MV-4-11 (cell line): ENCODE data around the gene ERO1B.
"Not testable (repeated sequence)": the region's sequence is repeated elsewhere in the genome, so short reads cannot be mapped to it uniquely, and the experiment has no call there.

Source experiments
- DNase-seq: peaks from one replicate; lab custom pipeline; 2025; lab: John Stamatoyannopoulos, UW

ERO1B gene

GRCh38 chr1:236251587-236251986 lies 30.2 kb downstream of the ERO1B start:
- DNase-seq, result no peak

DNA sequence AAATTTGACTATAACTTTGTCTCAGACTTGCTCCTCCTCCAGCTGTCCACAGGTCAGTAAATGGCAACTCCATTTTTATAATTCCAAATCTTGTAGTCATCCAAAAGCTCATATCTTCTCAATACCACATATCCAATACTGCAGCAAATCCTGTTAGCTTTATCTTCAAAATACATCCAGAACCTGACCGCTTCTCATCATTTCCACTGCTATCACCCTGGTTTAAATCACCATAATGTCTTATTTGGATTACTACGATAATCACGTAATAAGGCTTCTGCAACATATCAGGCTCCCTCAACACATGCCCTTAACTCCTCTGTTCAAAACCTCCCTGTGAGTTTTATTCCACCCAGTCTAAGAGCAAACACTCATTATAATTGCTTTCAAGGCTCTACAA lies 34.5 kb downstream of the ERO1B start:
- DNase-seq, result no peak

DNA sequence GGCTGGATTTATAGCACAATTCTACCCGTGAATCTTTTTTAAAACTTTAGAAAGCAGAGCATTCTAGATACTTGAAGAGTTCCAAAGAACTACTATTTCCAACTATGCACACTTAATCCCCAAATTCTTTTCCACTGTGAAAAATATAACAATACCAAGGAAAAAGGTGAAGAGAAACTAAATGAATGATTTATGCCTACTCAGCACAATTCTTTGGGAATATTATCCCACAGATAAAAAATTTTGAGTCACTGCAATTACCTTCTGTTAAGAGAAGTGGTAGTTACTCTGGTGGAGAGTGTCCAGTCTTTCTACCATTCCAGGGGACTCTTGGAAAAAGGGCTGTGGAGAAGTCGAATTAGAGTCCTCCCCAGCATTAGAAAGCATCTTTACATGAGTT lies 39.2 kb downstream of the ERO1B start:
- no peak for DNase-seq

GRCh38 chr1:236240675-236241074 lies 41.1 kb downstream of the ERO1B start:
- DNase-seq, result no peak

- DNase-seq, result no peak
Measured at GRCh38 chr1:236239092-236239585, 42.6 kb downstream of the ERO1B start.

- no peak for DNase-seq
Measured at GRCh38 chr1:236235116-236235515, 46.6 kb downstream of the ERO1B start.

DNA sequence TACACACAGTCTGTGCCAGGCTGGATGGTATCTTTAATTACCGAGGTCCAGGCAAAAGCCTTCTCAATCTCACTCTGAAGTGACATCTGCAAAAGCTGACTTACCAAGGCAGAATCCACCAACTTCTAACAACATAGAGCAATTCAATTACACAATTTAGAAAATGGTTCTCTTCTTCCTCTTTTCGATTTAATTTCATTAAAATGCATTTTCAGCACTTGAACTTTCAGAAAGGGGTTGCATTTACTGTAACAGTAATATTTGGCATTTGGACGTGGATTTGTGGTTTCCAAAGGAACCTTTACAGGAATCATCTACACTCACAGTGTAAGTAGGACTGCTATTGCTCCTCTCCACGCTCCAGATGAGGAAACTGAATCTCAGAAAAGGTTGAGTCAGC lies 53.3 kb downstream of the ERO1B start:
- peak; percentile 72 for DNase-seq

GRCh38 chr1:236222632-236223031 lies 59.1 kb downstream of the ERO1B start:
- DNase-seq, result peak; percentile 14

- no peak for DNase-seq
Measured at GRCh38 chr1:236220473-236220872, 61.3 kb downstream of the ERO1B start.

- DNase-seq, result no peak
Measured at GRCh38 chr1:236214761-236215160, 67.0 kb downstream of the ERO1B start.

DNA sequence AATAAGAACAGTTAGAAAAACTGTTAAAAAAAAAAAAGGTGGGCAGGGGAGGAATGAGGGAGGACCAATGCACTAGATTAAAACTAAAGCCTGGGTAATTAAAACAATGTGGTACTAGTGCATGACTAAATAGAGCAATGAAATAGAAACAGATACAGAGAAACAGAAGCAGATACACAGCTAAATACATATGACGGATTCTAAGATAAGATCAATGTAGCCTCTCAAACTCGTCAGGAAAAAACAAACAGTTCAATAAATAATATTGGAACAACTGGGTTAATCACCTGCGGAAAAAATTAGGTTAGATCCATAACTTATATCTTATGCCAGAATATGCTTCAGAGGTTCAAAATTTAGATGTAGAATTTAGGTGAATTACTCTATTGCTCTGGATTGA lies 68.2 kb downstream of the ERO1B start:
- DNase-seq, result no peak

GRCh38 chr1:236211815-236212214 lies 69.9 kb downstream of the ERO1B start:
- DNase-seq, result no peak

DNA sequence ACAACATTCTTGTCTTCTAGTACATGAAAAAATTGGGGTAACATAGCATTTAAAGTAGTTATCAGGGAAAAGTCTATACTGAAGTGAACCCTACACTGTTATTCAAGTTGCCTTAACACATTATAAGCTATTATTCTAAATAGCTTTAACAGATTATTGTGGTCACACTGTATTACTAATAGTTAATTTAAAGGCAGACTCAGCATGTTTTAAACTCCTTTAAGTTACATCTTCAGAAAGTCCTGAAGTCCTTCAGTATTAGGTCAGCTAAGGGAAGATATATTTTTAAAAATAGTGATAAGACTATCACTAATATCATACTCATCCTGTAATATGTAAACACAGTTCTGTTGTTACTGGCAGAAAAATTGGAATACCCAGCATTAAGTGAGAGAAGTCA lies 72.0 kb downstream of the ERO1B start:
- no peak for DNase-seq

DNA sequence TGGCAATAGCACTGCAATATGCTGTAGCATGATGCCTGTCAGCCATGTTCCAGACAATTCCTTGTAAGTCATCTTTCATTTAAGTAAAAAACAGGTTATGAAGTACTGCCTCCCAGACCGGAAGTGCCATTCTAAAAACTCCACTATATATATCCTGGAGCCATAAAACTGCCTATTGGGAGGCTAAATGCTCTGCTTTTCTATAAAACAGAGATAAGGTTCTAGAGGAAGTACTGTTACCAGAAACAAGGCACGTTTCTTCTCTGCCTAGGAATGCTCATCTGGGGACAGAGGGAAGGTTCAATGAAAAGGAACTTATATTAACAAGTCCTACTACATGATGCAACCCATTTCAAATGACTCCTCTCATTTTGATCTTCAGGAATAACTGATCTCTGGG lies 72.6 kb downstream of the ERO1B start:
- no peak for DNase-seq

DNA sequence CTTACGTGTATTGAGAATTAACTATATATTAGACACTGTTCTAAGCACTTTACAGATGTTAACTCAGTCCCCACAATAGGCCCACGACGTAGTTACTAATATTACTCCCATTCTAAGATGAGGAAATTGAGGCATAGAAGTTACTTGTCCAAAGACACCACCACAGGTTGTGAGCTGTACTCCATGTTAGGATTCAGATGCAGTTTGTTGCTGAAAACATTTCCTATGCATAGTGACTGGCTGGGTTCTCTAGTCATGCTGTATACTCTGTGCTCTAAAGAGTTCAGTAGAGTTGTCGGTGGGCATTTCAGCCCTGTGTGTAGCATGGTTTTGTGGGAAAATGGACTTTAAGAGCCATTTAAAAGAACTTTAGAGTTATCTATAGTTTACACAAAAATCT lies 74.2 kb downstream of the ERO1B start:
- no peak for DNase-seq

- no peak for DNase-seq
Measured at GRCh38 chr1:236207121-236207520, 74.6 kb downstream of the ERO1B start.

DNA sequence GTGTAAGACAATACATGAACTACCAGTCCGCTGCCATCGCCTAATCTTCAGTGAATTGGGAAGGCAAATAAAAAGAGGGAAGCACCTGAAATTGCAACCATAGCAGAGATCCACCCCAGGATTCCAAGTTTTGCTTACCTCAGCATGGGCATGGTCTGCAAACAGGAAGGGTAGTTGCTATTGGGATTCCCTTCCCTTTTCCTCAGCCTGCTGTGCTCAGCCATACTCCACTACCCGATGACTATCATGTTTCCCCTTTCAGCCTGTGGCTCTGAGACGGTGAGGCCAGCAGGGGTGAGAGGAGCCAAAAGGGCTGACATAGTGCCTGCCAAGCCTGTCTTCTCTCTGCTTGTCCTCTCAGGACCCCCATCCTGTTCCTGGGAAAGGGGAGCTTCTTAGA lies 75.2 kb downstream of the ERO1B start:
- peak; percentile 50 for DNase-seq

GRCh38 chr1:236204656-236205055 lies 77.1 kb downstream of the ERO1B start:
- DNase-seq, result no peak

- no peak for DNase-seq
Measured at GRCh38 chr1:236204039-236204438, 77.7 kb downstream of the ERO1B start.

DNA sequence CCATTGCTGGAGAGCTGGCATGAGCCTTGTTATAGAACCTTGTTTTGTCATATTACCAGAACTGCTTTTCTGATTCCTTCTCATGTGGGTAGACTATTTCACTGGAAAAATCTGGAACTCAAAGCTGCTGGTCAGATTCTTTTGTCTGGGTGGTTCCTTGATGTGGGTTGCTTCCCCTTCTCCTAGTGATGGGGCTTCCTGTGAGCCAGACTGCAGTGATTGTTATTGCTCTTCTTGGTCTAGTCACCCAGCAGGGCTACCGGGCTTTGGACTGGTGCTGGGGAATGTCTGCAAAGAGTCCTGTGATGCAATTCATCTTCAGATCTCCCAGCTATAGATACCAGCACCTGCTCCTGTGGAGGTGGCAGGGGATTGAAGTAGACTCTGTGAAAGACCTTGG lies 80.0 kb downstream of the ERO1B start:
- DNase-seq, result no peak

- no peak for DNase-seq
Measured at GRCh38 chr1:236200925-236201324, 80.8 kb downstream of the ERO1B start.

- no peak for DNase-seq
Measured at GRCh38 chr1:236193184-236193583, 88.6 kb downstream of the ERO1B start.

- DNase-seq, result peak; percentile 75
Measured at GRCh38 chr1:236188084-236188483, 93.7 kb downstream of the ERO1B start.

DNA sequence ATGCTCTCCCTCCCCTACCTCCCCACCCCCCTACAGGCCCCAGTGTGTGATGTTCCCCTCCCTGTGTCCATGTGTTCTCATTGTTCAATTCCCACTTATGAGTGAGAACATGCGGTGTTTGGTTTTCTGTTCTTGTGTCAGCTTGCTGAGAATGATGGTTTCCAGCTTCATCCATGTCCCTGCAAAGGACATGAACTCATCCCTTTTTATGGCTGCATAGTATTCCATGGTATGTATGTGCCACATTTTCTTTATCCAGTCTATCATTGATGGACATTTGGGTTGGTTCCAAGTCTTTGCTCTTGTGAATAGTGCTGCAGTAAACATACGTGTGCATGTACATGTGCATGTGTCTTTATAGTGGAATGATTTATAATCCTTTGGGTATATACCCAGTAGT lies 95.3 kb downstream of the ERO1B start:
- DNase-seq, result not testable (repeated sequence)

DNA sequence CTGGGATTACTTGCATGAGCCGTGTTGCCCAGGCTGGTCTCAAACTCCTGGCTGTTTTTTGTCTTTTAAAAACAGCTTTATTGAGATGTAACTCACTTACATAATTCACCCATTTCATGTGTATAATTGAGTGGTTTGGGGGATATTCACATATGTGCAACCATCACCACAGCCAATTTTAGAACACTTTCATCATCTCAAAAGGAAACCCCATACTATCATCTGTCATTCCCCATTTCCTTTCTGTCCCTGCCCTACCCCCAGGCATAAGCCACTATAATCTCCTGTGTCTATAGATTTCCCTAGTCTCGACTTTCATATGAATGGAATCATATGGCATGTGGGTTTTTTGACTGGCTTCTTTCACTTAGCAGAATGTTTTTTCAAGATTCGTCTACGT lies 96.1 kb downstream of the ERO1B start:
- DNase-seq, result peak; percentile 97
